Measurements from ENCODE around the gene ALOX5.

The ALOX5 gene

DNA sequence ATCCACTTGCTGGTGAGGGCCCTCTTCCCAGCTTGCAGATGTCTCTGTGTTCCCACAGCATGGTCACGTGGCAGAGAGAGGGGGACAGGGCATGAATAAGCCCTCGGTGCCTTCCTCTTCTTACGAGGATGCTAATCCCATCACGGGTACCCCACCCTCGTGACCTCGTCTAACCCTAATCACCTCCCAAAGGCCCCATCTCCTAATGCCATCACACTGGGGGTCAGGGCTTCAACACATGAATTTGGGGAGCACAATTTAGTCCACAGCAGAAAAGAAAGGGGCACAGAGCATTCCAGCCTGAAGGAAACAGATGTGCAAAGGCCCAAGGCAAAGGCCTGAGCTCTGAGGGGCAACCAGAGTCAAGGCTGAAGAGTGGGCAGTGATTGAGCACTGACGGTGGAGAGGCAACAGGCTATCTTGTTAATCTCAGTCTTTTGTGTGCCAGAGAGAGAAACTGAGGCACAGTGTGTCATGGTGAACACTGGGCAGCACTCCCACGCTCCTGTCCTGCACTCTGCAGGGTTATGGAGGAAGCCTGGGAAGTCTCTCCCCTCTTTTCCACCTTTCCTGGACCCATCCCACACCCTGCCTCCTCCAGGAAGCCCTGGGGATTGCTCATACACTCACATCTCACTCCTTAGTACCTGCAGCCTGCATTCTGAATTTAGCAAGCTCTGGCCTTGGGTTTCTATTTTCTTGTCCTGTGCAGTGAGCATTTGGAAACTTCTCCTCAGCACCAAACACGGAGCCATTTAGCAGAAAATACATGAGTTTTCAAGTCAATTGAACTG, 49.0 kb downstream of the ALOX5 start:
- in situ Hi-C loops (cut with MboI; ENCODE audit: low sequenced_read_pairs) = no loop called here

DNA sequence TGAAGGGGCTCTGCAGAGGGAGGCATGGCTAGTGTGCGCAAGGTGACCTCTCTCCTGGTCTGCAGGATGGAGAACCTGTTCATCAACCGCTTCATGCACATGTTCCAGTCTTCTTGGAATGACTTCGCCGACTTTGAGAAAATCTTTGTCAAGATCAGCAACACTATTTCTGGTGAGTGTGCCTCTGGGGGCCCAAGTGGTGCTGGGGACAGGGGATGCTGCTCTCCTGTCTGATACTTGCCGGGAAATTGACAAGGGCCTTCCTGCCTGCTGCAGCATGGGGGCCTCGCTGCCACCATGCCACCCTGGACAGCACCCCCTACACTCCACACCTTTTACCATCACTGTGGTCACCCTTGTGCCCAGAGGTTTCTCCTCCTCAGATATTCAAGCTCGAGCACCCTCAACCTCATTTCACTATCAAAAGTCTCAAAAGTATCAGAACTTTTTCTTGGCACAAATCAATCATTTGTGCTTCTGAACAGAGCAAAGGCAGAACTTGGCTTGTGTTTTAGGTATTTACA, 50.0 kb downstream of the ALOX5 start:
- in situ Hi-C loops (cut with MboI; ENCODE audit: low sequenced_read_pairs) = no loop called here

- in situ Hi-C loops (cut with MboI; ENCODE audit: low sequenced_read_pairs) = no loop called here
These were observed 50.8 kb downstream of the ALOX5 start for GRCh38 chr10:45424668-45425404.

GRCh38 chr10:45425621-45426563, 51.9 kb downstream of the ALOX5 start:
- in situ Hi-C loops (cut with MboI; ENCODE audit: low sequenced_read_pairs) = no loop called here

GRCh38 chr10:45427262-45427969, 53.4 kb downstream of the ALOX5 start:
- in situ Hi-C loops (cut with MboI; ENCODE audit: low sequenced_read_pairs) = no loop called here

DNA sequence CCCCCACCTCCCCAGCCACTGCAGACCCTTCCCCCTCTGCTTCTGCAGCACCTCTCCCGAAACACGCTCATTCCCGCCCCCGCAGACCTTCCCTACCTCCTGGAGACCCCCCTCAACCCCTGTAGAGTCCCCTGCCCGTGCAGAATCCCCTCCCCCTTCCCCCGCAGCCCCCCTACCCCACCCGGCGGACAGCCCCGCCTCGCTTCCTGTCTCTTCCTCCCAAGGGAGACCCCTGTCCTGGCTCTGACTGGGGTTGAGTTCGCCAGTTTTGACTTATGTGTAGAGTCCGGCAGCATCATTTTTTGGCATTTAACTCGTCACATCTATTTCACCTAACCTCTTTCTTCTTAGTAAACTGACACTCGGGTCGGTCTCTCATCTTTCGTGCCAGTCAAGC, 54.0 kb downstream of the ALOX5 start:
- in situ Hi-C loops (cut with MboI; ENCODE audit: low sequenced_read_pairs) = no loop called here

GRCh38 chr10:45428611-45429510, 54.8 kb downstream of the ALOX5 start:
- in situ Hi-C loops (cut with MboI; ENCODE audit: low sequenced_read_pairs) = no loop called here

- in situ Hi-C loops (cut with MboI; ENCODE audit: low sequenced_read_pairs) = no loop called here
These were observed 55.8 kb downstream of the ALOX5 start for GRCh38 chr10:45429790-45430189.

- in situ Hi-C loops (cut with MboI; ENCODE audit: low sequenced_read_pairs) = no loop called here
These were observed 58.1 kb downstream of the ALOX5 start for GRCh38 chr10:45432113-45432512.

DNA sequence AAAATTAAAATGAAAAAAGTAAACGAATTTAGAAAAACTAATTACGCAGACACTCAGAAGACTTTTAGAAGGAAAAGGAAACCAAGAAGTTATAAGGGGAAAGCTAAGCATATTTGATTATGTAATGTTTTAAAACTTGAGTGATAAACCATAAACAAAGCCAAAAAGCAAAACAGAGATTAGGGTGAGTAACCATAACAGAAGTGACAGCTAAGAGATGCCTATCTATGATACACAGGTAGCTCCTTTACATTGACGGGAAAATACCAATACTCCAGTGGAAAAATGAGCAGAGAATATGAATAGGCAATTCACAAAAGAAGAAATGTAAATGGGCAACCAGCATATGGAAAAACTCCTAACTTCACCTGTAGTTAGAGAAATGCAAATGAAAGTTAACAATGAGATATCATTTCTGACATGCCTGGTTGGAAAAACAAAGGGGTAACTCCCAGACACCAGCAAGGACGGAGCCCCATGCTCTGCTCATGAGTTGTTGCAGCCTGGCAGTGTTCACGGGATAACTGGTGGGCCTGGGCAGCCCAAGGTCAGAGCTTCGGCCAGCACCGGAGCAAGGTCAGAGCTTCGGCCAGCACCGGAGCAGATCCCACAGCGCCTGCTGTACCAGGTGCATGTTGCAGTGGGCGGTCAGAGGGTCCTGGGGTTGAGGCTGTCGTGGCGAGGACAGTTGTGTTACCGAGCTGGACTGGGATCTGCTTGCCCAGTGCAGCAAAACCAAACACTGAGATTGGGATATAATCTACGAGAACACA, 58.9 kb downstream of the ALOX5 start:
- in situ Hi-C loops (cut with MboI; ENCODE audit: low sequenced_read_pairs) = no loop called here

- in situ Hi-C loops (cut with MboI; ENCODE audit: low sequenced_read_pairs) = no loop called here
These were observed 59.9 kb downstream of the ALOX5 start for GRCh38 chr10:45433716-45434469.

- in situ Hi-C loops (cut with MboI; ENCODE audit: low sequenced_read_pairs) = no loop called here
These were observed 63.8 kb downstream of the ALOX5 start for GRCh38 chr10:45437587-45438465.

- in situ Hi-C loops (cut with MboI; ENCODE audit: low sequenced_read_pairs) = no loop called here
These were observed 64.6 kb downstream of the ALOX5 start for GRCh38 chr10:45438466-45439090.

DNA sequence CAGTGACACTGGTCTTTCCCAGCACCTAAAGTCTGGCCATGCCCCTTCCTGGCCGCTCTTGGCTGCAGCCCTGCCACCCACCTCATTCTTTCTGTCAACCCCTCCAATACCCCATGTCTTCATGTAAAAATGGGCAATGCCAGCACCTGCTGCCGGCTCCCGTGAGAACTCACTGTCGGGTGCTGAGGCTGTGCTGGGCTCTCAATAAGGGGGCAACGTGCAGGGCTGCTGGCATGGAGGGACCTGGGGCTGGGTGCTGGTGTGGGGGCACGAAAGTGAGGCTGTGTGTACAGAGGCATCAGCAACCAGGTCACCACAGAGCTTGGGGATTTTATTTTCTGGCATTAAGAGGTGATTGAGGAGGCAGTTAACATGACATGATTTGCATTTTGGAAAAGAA, 65.3 kb downstream of the ALOX5 start:
- in situ Hi-C loops (cut with MboI; ENCODE audit: low sequenced_read_pairs) = no loop called here

DNA sequence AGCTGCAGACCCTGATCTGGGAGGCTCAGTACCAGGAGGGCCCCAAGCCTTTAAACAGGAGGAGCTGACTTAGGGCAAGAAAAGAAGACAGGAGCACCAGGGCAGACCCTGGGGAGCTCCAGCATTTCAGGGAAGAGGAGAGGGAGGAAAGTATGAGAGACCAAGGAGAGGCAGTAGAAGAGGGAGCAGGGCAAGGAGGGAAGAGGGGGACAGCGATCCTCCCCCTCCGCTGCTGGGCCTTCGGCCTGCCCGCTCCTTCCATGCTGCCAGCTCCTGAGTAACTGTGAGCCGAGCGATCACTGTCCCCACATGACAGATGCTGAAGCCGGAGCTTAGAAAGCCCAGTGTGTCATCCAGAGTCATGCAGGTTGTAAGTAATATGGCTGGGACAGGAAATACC, 65.9 kb downstream of the ALOX5 start:
- in situ Hi-C loops (cut with MboI; ENCODE audit: low sequenced_read_pairs) = no loop called here

- in situ Hi-C loops (cut with MboI; ENCODE audit: low sequenced_read_pairs) = no loop called here
These were observed 66.6 kb downstream of the ALOX5 start for GRCh38 chr10:45440511-45441062.

Measured in HL-60/S4 treated with phorbol 12-myristate 13-acetate at 8.2 ng/mL for 4 days and 3 days (cell line).